ENCODE data around the gene PLEKHM3.

PLEKHM3 gene

GRCh38 chr2:207983641-207984042, 41.7 kb downstream of the PLEKHM3 start:
- Histone ChIP-seq H3K4me3 (replicated peaks; ENCODE audit: insufficient read depth, low read length) (no peak overlapping the region), H3K27ac (replicated peaks) (no peak overlapping the region), H3K27me3 (ENCODE audit: insufficient read depth, poor library complexity, severe bottlenecking) (no peaks in the 10 kb centered on the region)
- peak in 1 of 2 experiments; percentile 46 for DNase-seq (ENCODE audit: low read depth in 1 of 2, low spot score in 1 of 2)
- TF ChIP-seq SPI1 (IDR thresholded peaks at IDR 0.05; ENCODE audit: borderline replicate concordance, low read depth) (peak; percentile 96), GABPA (IDR thresholded peaks at IDR 0.05; ENCODE audit: low read depth) (no peak), CTCF (IDR thresholded peaks at IDR 0.05; ENCODE audit: insufficient read depth, low read length) (no peak), REST (IDR thresholded peaks at IDR 0.05; ENCODE audit: insufficient replicate concordance, low read depth) (no peak)

GRCh38 chr2:207978177-207978948, 47.0 kb downstream of the PLEKHM3 start:
- no peak overlapping the region for H3K27ac ChIP-seq (replicated peaks)
- H3K4me3 ChIP-seq (replicated peaks; ENCODE audit: insufficient read depth, low read length) = no peak overlapping the region
- H3K27me3 ChIP-seq (ENCODE audit: insufficient read depth, poor library complexity, severe bottlenecking) = no peaks in the 10 kb centered on the region
- no peak for DNase-seq (ENCODE audit: low read depth in 1 of 2, low spot score in 1 of 2)
- no peak for TF ChIP-seq POLR2AphosphoS5 (IDR thresholded peaks at IDR 0.05; ENCODE audit: low read depth)
- TF ChIP-seq GABPA (IDR thresholded peaks at IDR 0.05; ENCODE audit: low read depth) = no peak

GRCh38 chr2:207975921-207976320, 49.4 kb downstream of the PLEKHM3 start:
- Histone ChIP-seq H3K4me3 (replicated peaks; ENCODE audit: insufficient read depth, low read length) (no peak overlapping the region), H3K27ac (replicated peaks) (no peak overlapping the region), H3K27me3 (ENCODE audit: insufficient read depth, poor library complexity, severe bottlenecking) (no peaks in the 10 kb centered on the region)
- TF ChIP-seq SPI1 (IDR thresholded peaks at IDR 0.05; ENCODE audit: borderline replicate concordance, low read depth) (no peak), CTCF (IDR thresholded peaks at IDR 0.05; ENCODE audit: insufficient read depth, low read length) (no peak), GABPA (IDR thresholded peaks at IDR 0.05; ENCODE audit: low read depth) (no peak), POLR2AphosphoS5 (IDR thresholded peaks at IDR 0.05; ENCODE audit: low read depth) (no peak), REST (IDR thresholded peaks at IDR 0.05; ENCODE audit: insufficient replicate concordance, low read depth) (no peak)
- no peak for DNase-seq (ENCODE audit: low read depth in 1 of 2, low spot score in 1 of 2)

GRCh38 chr2:207974216-207974605, 51.1 kb downstream of the PLEKHM3 start:
- DNase-seq (ENCODE audit: low read depth in 1 of 2, low spot score in 1 of 2) = peak; percentile 57 to 75
- TF ChIP-seq CTCF (IDR thresholded peaks at IDR 0.05; ENCODE audit: insufficient read depth, low read length) (no peak), POLR2AphosphoS5 (IDR thresholded peaks at IDR 0.05; ENCODE audit: low read depth) (no peak), GABPA (IDR thresholded peaks at IDR 0.05; ENCODE audit: low read depth) (no peak), SPI1 (IDR thresholded peaks at IDR 0.05; ENCODE audit: borderline replicate concordance, low read depth) (no peak), REST (IDR thresholded peaks at IDR 0.05; ENCODE audit: insufficient replicate concordance, low read depth) (no peak)
- Histone ChIP-seq H3K27ac (replicated peaks) (no peak overlapping the region), H3K27me3 (ENCODE audit: insufficient read depth, poor library complexity, severe bottlenecking) (no peaks in the 10 kb centered on the region), H3K4me3 (replicated peaks; ENCODE audit: insufficient read depth, low read length) (no peak overlapping the region)
